IMR-90 (cell line): Measurements from ENCODE around the gene SVEP1. TPM values are rescaled to one million over a fixed set of nuclear protein-coding genes. Genes with fewer than 3 reads are reported as not detected.
A peak's percentile ranks its signal among the peaks of the same experiment; 100 is the strongest.

ENCODE experiments used
- ATAC-seq: fragments of 200-7000 bp; cut with Tn5 transposase; 2 replicates; pipeline ENCODE4 v1.9.1; 2020; ENCODE audit warnings: low read depth, mild to moderate bottlenecking, moderate library complexity
- BruUV-seq: library from RNA; stranded (reverse); fragments of 400-500 nt; replicated peaks from 2 replicates; lab custom pipeline; 2021; lab: Mats Ljungman, UMichigan
- CTCF ChIA-PET: fragments of 300-600 bp; formaldehyde crosslinking; extraction: SDS; loops from one replicate; lab custom pipeline; 2021; ENCODE audit warnings: antibody characterized with exemption; lab: Yijun Ruan, JAX
- POLR2A ChIA-PET: fragments of 300-600 bp; sonication (Branson Sonifier 250); formaldehyde crosslinking; loops from one replicate; lab custom pipeline; 2022; ENCODE audit warnings: antibody characterized with exemption; ENCODE audit not compliant: unreplicated experiment; lab: Charles Lee
- DNase-seq: peaks from one replicate; pipeline ENCODE4 v3.0.0; 2013
- H2AFZ ChIP-seq: replicated peaks from 2 replicates; pipeline ENCODE3; 2013; ENCODE audit warnings: low read length, mild to moderate bottlenecking; ENCODE audit not compliant: poor library complexity
- H2AK5ac ChIP-seq: 2 replicates; pipeline ENCODE4 v1.6.1; 2013; ENCODE audit warnings: low read depth, low read length, inconsistent platforms
- H2AK9ac ChIP-seq: replicated peaks from 2 replicates; pipeline ENCODE3; 2013; ENCODE audit warnings: mild to moderate bottlenecking, low read depth, low read length, moderate library complexity; ENCODE audit not compliant: poor library complexity
- H2BK120ac ChIP-seq: 2 replicates; pipeline ENCODE4 v1.6.1; 2013; ENCODE audit warnings: low read depth, low read length, inconsistent platforms
- H2BK15ac ChIP-seq: 3 replicates; pipeline ENCODE4 v1.6.1; 2013; ENCODE audit warnings: low read depth, low read length, inconsistent platforms
- H2BK20ac ChIP-seq: 2 replicates; pipeline ENCODE4 v1.6.1; 2013; ENCODE audit warnings: low read depth, mild to moderate bottlenecking, inconsistent platforms, low read length, moderate library complexity
- H2BK5ac ChIP-seq: 2 replicates; pipeline ENCODE4 v1.6.1; 2013; ENCODE audit warnings: mild to moderate bottlenecking, low read depth, low read length, inconsistent platforms; ENCODE audit not compliant: poor library complexity, severe bottlenecking
- H3K14ac ChIP-seq: replicated peaks from 2 replicates; pipeline ENCODE4 v1.6.1; 2013; ENCODE audit warnings: low read depth, low read length, inconsistent platforms
- H3K18ac ChIP-seq: 2 replicates; pipeline ENCODE4 v1.6.1; 2013; ENCODE audit warnings: low read depth, low read length, control low read depth
- H3K23ac ChIP-seq: 2 replicates; pipeline ENCODE4 v1.6.1; 2013; ENCODE audit warnings: low read depth, low read length, inconsistent platforms
- H3K27ac ChIP-seq: 2 replicates; pipeline ENCODE4 v1.5.1; 2013; ENCODE audit warnings: mild to moderate bottlenecking, control low read depth, low read length; ENCODE audit not compliant: insufficient read depth
- H3K27me3 ChIP-seq: 2 replicates; pipeline ENCODE4 v1.6.1; 2013; ENCODE audit warnings: low read length; ENCODE audit not compliant: control insufficient read depth, insufficient read depth
- H3K36me3 ChIP-seq: 2 replicates; pipeline ENCODE4 v1.6.1; 2013; ENCODE audit warnings: low read length, mixed read lengths; ENCODE audit not compliant: control insufficient read depth, insufficient read depth
- H3K4ac ChIP-seq: 2 replicates; pipeline ENCODE4 v1.6.1; 2013; ENCODE audit warnings: low read depth, low read length, inconsistent platforms
- H3K4me1 ChIP-seq: 2 replicates; pipeline ENCODE4 v1.6.1; 2013; ENCODE audit warnings: low read length, mixed read lengths; ENCODE audit not compliant: control insufficient read depth, insufficient read depth
- H3K4me2 ChIP-seq: 2 replicates; pipeline ENCODE4 v1.6.1; 2013; ENCODE audit warnings: low read depth, mild to moderate bottlenecking, control low read depth, low read length, moderate library complexity
- H3K4me3 ChIP-seq: 2 replicates; pipeline ENCODE4 v1.5.1; 2013; ENCODE audit warnings: low read depth, mild to moderate bottlenecking, control low read depth, low read length, moderate library complexity; ENCODE audit not compliant: insufficient read depth
- H3K56ac ChIP-seq: 2 replicates; pipeline ENCODE4 v1.6.1; 2013; ENCODE audit warnings: low read length, inconsistent platforms; ENCODE audit not compliant: insufficient read depth; ENCODE audit errors: extremely low read depth
- H3K79me1 ChIP-seq, 2 experiments: 2 replicates each; pipeline ENCODE4 v1.6.1; 2013; ENCODE audit warnings: low read length in 2 of 2, inconsistent platforms in 1 of 2, low read depth in 1 of 2
- H3K9ac ChIP-seq: 2 replicates; pipeline ENCODE4 v1.6.1; 2013; ENCODE audit warnings: low read depth, low read length, control low read depth
- H3K9me1 ChIP-seq: 2 replicates; pipeline ENCODE4 v1.6.1; 2013; ENCODE audit warnings: low read length, inconsistent platforms; ENCODE audit not compliant: insufficient read depth
- H3K9me3 ChIP-seq: 2 replicates; pipeline ENCODE4 v1.6.1; 2013; ENCODE audit warnings: low read length; ENCODE audit not compliant: control insufficient read depth, insufficient read depth
- H4K20me1 ChIP-seq: 2 replicates; pipeline ENCODE4 v1.6.1; 2013; ENCODE audit warnings: low read length, inconsistent platforms; ENCODE audit not compliant: insufficient read depth
- H4K5ac ChIP-seq: 2 replicates; pipeline ENCODE4 v1.6.1; 2013; ENCODE audit warnings: mild to moderate bottlenecking, low read depth, low read length, control low read depth
- H4K8ac ChIP-seq, 2 experiments: 2 replicates each; pipeline ENCODE4 v1.6.1; 2013; ENCODE audit warnings: low read depth in 2 of 2, low read length in 2 of 2, control low read depth in 1 of 2, inconsistent platforms in 1 of 2
- H4K91ac ChIP-seq: 2 replicates; pipeline ENCODE4 v1.6.1; 2013; ENCODE audit warnings: low read depth, low read length, inconsistent platforms; ENCODE audit not compliant: insufficient read depth
- BHLHE40 ChIP-seq: fragments of 150-350 bp; IDR thresholded peaks from 2 replicates; pipeline ENCODE4 v1.6.1; 2016; ENCODE audit warnings: mild to moderate bottlenecking, low read depth, low read length
- CEBPB ChIP-seq: IDR thresholded peaks from 2 replicates; pipeline ENCODE4 v1.6.1; 2012; ENCODE audit warnings: low read depth, low read length, improper control_type of control experiment
- CHD1 ChIP-seq: IDR thresholded peaks from 2 replicates; pipeline ENCODE4 v1.6.1; 2012; ENCODE audit warnings: low read depth, low read length, improper control_type of control experiment
- FOS ChIP-seq: fragments of 150-350 bp; IDR thresholded peaks from 2 replicates; pipeline ENCODE4 v1.6.1; 2016; ENCODE audit warnings: low read depth, low read length
- MAFK ChIP-seq: IDR thresholded peaks from 2 replicates; pipeline ENCODE4 v1.6.1; 2012; ENCODE audit warnings: low read depth, low read length, improper control_type of control experiment
- MAZ ChIP-seq: IDR thresholded peaks from 2 replicates; pipeline ENCODE4 v1.6.1; 2012; ENCODE audit warnings: low read depth, mild to moderate bottlenecking, low read length, improper control_type of control experiment, moderate library complexity, borderline replicate concordance
- MXI1 ChIP-seq: IDR thresholded peaks from 2 replicates; pipeline ENCODE4 v1.6.1; 2012; ENCODE audit warnings: low read depth, mild to moderate bottlenecking, low read length, moderate library complexity, borderline replicate concordance
- NFE2L2 ChIP-seq: fragments of 150-350 bp; IDR thresholded peaks from 2 replicates; pipeline ENCODE4 v1.6.1; 2016; ENCODE audit warnings: low read depth, mild to moderate bottlenecking, low read length
- POLR2A ChIP-seq: IDR thresholded peaks from 2 replicates; pipeline ENCODE4 v1.6.1; 2012; ENCODE audit warnings: mild to moderate bottlenecking, low read depth, low read length
- RAD21 ChIP-seq: IDR thresholded peaks from 2 replicates; pipeline ENCODE4 v1.6.1; 2012; ENCODE audit warnings: low read length, improper control_type of control experiment
- RCOR1 ChIP-seq: IDR thresholded peaks from 2 replicates; pipeline ENCODE4 v1.6.1; 2012; ENCODE audit warnings: mild to moderate bottlenecking, low read length, improper control_type of control experiment; ENCODE audit not compliant: insufficient replicate concordance
- RFX5 ChIP-seq: IDR thresholded peaks from 2 replicates; pipeline ENCODE4 v1.8.0; 2012; ENCODE audit warnings: low read depth, mild to moderate bottlenecking, low read length, moderate library complexity
- SMC3 ChIP-seq: fragments of 150-350 bp; IDR thresholded peaks from 2 replicates; pipeline ENCODE4 v1.6.1; 2016; ENCODE audit warnings: low read depth, mild to moderate bottlenecking, antibody characterized with exemption, low read length, moderate library complexity
- USF2 ChIP-seq: fragments of 150-350 bp; IDR thresholded peaks from 2 replicates; pipeline ENCODE4 v1.6.1; 2017; ENCODE audit warnings: mild to moderate bottlenecking, antibody characterized with exemption, low read length, low read depth
- dilution Hi-C: fragments of 300-500 bp; cut with HindIII; formaldehyde crosslinking; loops from one replicate; pipeline ENCODE4 v1.14.3; 2018; ENCODE audit warnings: low sequenced_read_pairs; ENCODE audit not compliant: unreplicated experiment
- in situ Hi-C: fragments of 300-500 bp; cut with MboI; formaldehyde crosslinking; loops from 3 replicates; pipeline ENCODE4 v1.14.3; 2019; ENCODE audit warnings: low sequenced_read_pairs, inconsistent platforms, mixed read lengths
- intact Hi-C: fragments of 100-400 bp; cut with micrococcal nuclease; formaldehyde crosslinking; loops from 2 replicates; pipeline ENCODE4 v1.10.0; 2022
- polyA plus RNA-seq, 3 experiments: library from polyadenylated mRNA; depleted of rRNA; stranded (reverse); fragments of >200 nt; gene quantifications; 2 replicates each; pipeline ENCODE4 v1.2.3, GENCODE V29; 2012; ENCODE audit warnings: low replicate concordance in 1 of 3
- total RNA-seq: library from RNA; depleted of rRNA; stranded (reverse); fragments of >200 nt; gene quantifications from 2 replicates; pipeline ENCODE4 v1.2.3, GENCODE V29; 2012
- TF ChIP-seq, protein P1 (sequence below): fragments of 150-350 bp; IDR thresholded peaks from 2 replicates; pipeline ENCODE4 v1.6.1; 2016; ENCODE audit warnings: low read depth, mild to moderate bottlenecking, low read length, moderate library complexity, borderline replicate concordance
- TF ChIP-seq, protein P2 (sequence below): conservative IDR thresholded peaks from 2 replicates; pipeline ENCODE4 v1.5.1; 2012; ENCODE audit warnings: mild to moderate bottlenecking, low read depth, low read length, improper control_type of control experiment

Gene SVEP1
- total and polyA plus RNA-seq, 2 of the 4 experiments (the other 2 are of a cell fraction) = 4.8 to 16.7 TPM

DNA sequence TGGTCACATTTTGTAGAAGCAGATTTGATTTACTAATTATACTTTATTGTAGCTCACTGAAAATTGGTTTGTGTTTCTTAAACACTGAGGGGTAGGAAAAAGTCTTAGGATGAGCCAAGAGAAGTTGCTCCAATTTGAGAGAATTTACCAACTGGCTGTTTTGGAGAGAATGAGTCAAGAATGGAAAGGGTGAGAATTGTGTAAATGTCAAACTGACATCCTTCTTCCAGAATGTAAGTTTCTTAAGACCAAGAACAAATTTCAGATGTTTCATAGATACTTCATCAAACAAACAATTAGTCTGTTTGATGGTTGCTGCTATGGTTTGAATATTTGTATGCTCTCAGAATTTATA, 135.7 kb downstream of the SVEP1 start:
- H2AFZ ChIP-seq = no peak overlapping the region
- H3K9ac ChIP-seq = no peak overlapping the region
- H3K36me3 ChIP-seq = peaks cover 17% of the 10 kb centered on the region
- peak overlapping the region; percentile 95 for H2BK5ac ChIP-seq
- no peak overlapping the region for H2AK5ac ChIP-seq
- H4K20me1 ChIP-seq = no peaks in the 10 kb centered on the region
- peak overlapping the region; percentile 94; the same call in 1 of the 2 replicates for H2BK20ac ChIP-seq
- H3K9me3 ChIP-seq = peaks cover 10% of the 10 kb centered on the region
- H3K4ac ChIP-seq = peak overlapping the region; percentile 92
- ChIA-PET POLR2A (interaction anchor here (0.7 kb wide), 1 partner anchor 112 kb away, joined by 3 read pairs; no protein-coding TSS in a partner anchor), CTCF (no interaction called here)
- H4K8ac ChIP-seq = peak overlapping the region; percentile 57 to 79; a peak in 3 of 4 replicates
- peaks cover 13% of the 10 kb centered on the region for H3K9me1 ChIP-seq
- 0 out of 2 replicates have a peak overlapping the region, but pooled peaks have one; percentile 21 for H3K56ac ChIP-seq
- peak overlapping the region; percentile 86; the same call in 1 of the 2 replicates for H3K14ac ChIP-seq
- peak overlapping the region; percentile 89 for H2BK120ac ChIP-seq
- intact Hi-C loops = loop anchor here (5.0 kb wide), 1 partner anchor 187 kb away; the partner anchor contains the start of gene TXN
- peak overlapping the region; percentile 90 for H3K27ac ChIP-seq
- H3K4me1 ChIP-seq = peaks cover 16% of the 10 kb centered on the region
- H3K27me3 ChIP-seq = no peaks in the 10 kb centered on the region
- TF ChIP-seq SMC3 = no peak
- TF ChIP-seq USF2 = no peak
- TF ChIP-seq NFE2L2 = no peak
- TF ChIP-seq, protein P1, sequence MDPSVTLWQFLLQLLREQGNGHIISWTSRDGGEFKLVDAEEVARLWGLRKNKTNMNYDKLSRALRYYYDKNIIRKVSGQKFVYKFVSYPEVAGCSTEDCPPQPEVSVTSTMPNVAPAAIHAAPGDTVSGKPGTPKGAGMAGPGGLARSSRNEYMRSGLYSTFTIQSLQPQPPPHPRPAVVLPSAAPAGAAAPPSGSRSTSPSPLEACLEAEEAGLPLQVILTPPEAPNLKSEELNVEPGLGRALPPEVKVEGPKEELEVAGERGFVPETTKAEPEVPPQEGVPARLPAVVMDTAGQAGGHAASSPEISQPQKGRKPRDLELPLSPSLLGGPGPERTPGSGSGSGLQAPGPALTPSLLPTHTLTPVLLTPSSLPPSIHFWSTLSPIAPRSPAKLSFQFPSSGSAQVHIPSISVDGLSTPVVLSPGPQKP = no peak
- TF ChIP-seq MXI1 = no peak
- TF ChIP-seq, protein P2, sequence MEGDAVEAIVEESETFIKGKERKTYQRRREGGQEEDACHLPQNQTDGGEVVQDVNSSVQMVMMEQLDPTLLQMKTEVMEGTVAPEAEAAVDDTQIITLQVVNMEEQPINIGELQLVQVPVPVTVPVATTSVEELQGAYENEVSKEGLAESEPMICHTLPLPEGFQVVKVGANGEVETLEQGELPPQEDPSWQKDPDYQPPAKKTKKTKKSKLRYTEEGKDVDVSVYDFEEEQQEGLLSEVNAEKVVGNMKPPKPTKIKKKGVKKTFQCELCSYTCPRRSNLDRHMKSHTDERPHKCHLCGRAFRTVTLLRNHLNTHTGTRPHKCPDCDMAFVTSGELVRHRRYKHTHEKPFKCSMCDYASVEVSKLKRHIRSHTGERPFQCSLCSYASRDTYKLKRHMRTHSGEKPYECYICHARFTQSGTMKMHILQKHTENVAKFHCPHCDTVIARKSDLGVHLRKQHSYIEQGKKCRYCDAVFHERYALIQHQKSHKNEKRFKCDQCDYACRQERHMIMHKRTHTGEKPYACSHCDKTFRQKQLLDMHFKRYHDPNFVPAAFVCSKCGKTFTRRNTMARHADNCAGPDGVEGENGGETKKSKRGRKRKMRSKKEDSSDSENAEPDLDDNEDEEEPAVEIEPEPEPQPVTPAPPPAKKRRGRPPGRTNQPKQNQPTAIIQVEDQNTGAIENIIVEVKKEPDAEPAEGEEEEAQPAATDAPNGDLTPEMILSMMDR = no peak
- TF ChIP-seq MAFK = no peak
- no peak for TF ChIP-seq POLR2A
- TF ChIP-seq BHLHE40 = no peak
- no peak for TF ChIP-seq MAZ
- TF ChIP-seq RCOR1 = no peak
- TF ChIP-seq CHD1 = no peak
- TF ChIP-seq RFX5 = no peak
- TF ChIP-seq CEBPB = no peak
- TF ChIP-seq RAD21 = no peak
- TF ChIP-seq FOS = no peak
- no peak overlapping the region for H4K91ac ChIP-seq
- H3K4me2 ChIP-seq = no peak overlapping the region
- H3K23ac ChIP-seq = no peak overlapping the region
- in situ Hi-C loops = no loop called here
- dilution Hi-C loops = no loop called here
- H2BK15ac ChIP-seq = peak overlapping the region; percentile 97; the same call in 1 of the 3 replicates
- no peak overlapping the region for H4K5ac ChIP-seq
- no peaks in the 10 kb centered on the region for H3K79me1 ChIP-seq
- ATAC-seq = peak; percentile 35
- no peak overlapping the region for H3K4me3 ChIP-seq
- H2AK9ac ChIP-seq = no peak overlapping the region
- peak; percentile 80 for DNase-seq
- no TSS peak for BruUV-seq
- H3K18ac ChIP-seq = no peak overlapping the region
